Mucosa of stomach (tissue), 1 donor: ENCODE measurements around the gene B3GNT3.
A peak's percentile ranks its signal among the peaks of the same experiment; 100 is the strongest.
"Not testable (repeated sequence)": the region's sequence is repeated elsewhere in the genome, so short reads cannot be mapped to it uniquely, and the experiment has no call there.

ENCODE experiments used
- H3K27me3 ChIP-seq: one replicate; pipeline ENCODE4 v1.7.0; 2013; ENCODE audit warnings: mild to moderate bottlenecking, low read length; ENCODE audit not compliant: control insufficient read depth, insufficient read depth
- H3K36me3 ChIP-seq: one replicate; pipeline ENCODE4 v1.7.0; 2013; ENCODE audit warnings: low read length; ENCODE audit not compliant: control insufficient read depth, insufficient read depth
- H3K4me1 ChIP-seq: one replicate; pipeline ENCODE4 v1.7.0; 2013; ENCODE audit warnings: mild to moderate bottlenecking, low read length; ENCODE audit not compliant: control insufficient read depth, insufficient read depth
- H3K4me3 ChIP-seq: one replicate; pipeline ENCODE4 v1.7.0; 2013; ENCODE audit warnings: low read length
- H3K9ac ChIP-seq: one replicate; pipeline ENCODE4 v1.7.0; 2013; ENCODE audit warnings: mild to moderate bottlenecking, low read length, moderate library complexity
- H3K9me3 ChIP-seq: one replicate; pipeline ENCODE4 v1.7.0; 2013; ENCODE audit warnings: mild to moderate bottlenecking, low read length, moderate library complexity; ENCODE audit not compliant: control insufficient read depth
- donor health status: Pancreatic carcinoma.

Gene B3GNT3

GRCh38 chr19:17790059-17790780 is 4.7 kb upstream of the B3GNT3 start:
- no peaks in the 10 kb centered on the region for H3K36me3 ChIP-seq
- peaks cover 6% of the 10 kb centered on the region for H3K27me3 ChIP-seq
- peaks cover 35% of the 10 kb centered on the region for H3K4me1 ChIP-seq
- H3K9me3 ChIP-seq, result no peaks in the 10 kb centered on the region
- H3K4me3 ChIP-seq, result no peak overlapping the region
- no peak overlapping the region for H3K9ac ChIP-seq

- Histone ChIP-seq H3K36me3 (no peaks in the 10 kb centered on the region), H3K4me3 (no peak overlapping the region), H3K9me3 (no peaks in the 10 kb centered on the region), H3K4me1 (peaks cover 67% of the 10 kb centered on the region), H3K9ac (peak overlapping the region; percentile 98), H3K27me3 (peaks cover 10% of the 10 kb centered on the region)
Observed at GRCh38 chr19:17794412-17794730, 567 bp upstream of the B3GNT3 start.

GRCh38 chr19:17795495-17795856 is 538 bp downstream of the B3GNT3 start:
- Histone ChIP-seq H3K4me3 (peak overlapping the region; percentile 85), H3K27me3 (peaks cover 10% of the 10 kb centered on the region), H3K4me1 (peaks cover 72% of the 10 kb centered on the region), H3K9me3 (no peaks in the 10 kb centered on the region), H3K36me3 (no peaks in the 10 kb centered on the region), H3K9ac (peak overlapping the region; percentile 98)

GRCh38 chr19:17796013-17796837 is 1.3 kb downstream of the B3GNT3 start:
- Histone ChIP-seq H3K9me3 (no peaks in the 10 kb centered on the region), H3K36me3 (no peaks in the 10 kb centered on the region), H3K4me1 (peaks cover 67% of the 10 kb centered on the region), H3K9ac (peak overlapping the region; percentile 98), H3K27me3 (peaks cover 10% of the 10 kb centered on the region), H3K4me3 (peak overlapping the region; percentile 85)

GRCh38 chr19:17796838-17797423 is 2.0 kb downstream of the B3GNT3 start:
- peak overlapping the region; percentile 98 for H3K9ac ChIP-seq
- no peaks in the 10 kb centered on the region for H3K36me3 ChIP-seq
- peaks cover 60% of the 10 kb centered on the region for H3K4me1 ChIP-seq
- H3K9me3 ChIP-seq, result no peaks in the 10 kb centered on the region
- H3K27me3 ChIP-seq, result peaks cover 10% of the 10 kb centered on the region
- peak overlapping the region; percentile 85 for H3K4me3 ChIP-seq

GRCh38 chr19:17797424-17798201 is 2.7 kb downstream of the B3GNT3 start:
- Histone ChIP-seq H3K9ac (peak overlapping the region; percentile 98), H3K27me3 (peaks cover 10% of the 10 kb centered on the region), H3K4me3 (peak overlapping the region; percentile 85), H3K36me3 (no peaks in the 10 kb centered on the region), H3K4me1 (peaks cover 63% of the 10 kb centered on the region), H3K9me3 (no peaks in the 10 kb centered on the region)

GRCh38 chr19:17798599-17798998 is 3.7 kb downstream of the B3GNT3 start:
- Histone ChIP-seq H3K4me1 (peaks cover 65% of the 10 kb centered on the region), H3K27me3 (peaks cover 10% of the 10 kb centered on the region)
- H3K9me3 ChIP-seq, H3K36me3 ChIP-seq, H3K4me3 ChIP-seq, H3K9ac ChIP-seq: not testable (repeated sequence)

- Histone ChIP-seq H3K36me3 (no peaks in the 10 kb centered on the region), H3K4me1 (peaks cover 49% of the 10 kb centered on the region), H3K9me3 (no peaks in the 10 kb centered on the region), H3K4me3 (no peak overlapping the region), H3K9ac (no peak overlapping the region), H3K27me3 (no peaks in the 10 kb centered on the region)
Observed at GRCh38 chr19:17802137-17802858, 7.4 kb downstream of the B3GNT3 start.

GRCh38 chr19:17803264-17803896 is 8.4 kb downstream of the B3GNT3 start:
- H3K36me3 ChIP-seq, result no peaks in the 10 kb centered on the region
- H3K9me3 ChIP-seq, result no peaks in the 10 kb centered on the region
- H3K4me3 ChIP-seq, result no peak overlapping the region
- peaks cover 40% of the 10 kb centered on the region for H3K4me1 ChIP-seq
- no peaks in the 10 kb centered on the region for H3K27me3 ChIP-seq
- peak overlapping the region; percentile 9 for H3K9ac ChIP-seq

- peaks cover 21% of the 10 kb centered on the region for H3K4me1 ChIP-seq
- H3K4me3 ChIP-seq, result no peak overlapping the region
- no peak overlapping the region for H3K9ac ChIP-seq
- H3K27me3 ChIP-seq, result no peaks in the 10 kb centered on the region
- no peaks in the 10 kb centered on the region for H3K36me3 ChIP-seq
- no peaks in the 10 kb centered on the region for H3K9me3 ChIP-seq
Observed at GRCh38 chr19:17805427-17805826, 10.5 kb downstream of the B3GNT3 start.

GRCh38 chr19:17806945-17807344 is 12.0 kb downstream of the B3GNT3 start:
- H3K4me1 ChIP-seq, result peaks cover 18% of the 10 kb centered on the region
- no peaks in the 10 kb centered on the region for H3K27me3 ChIP-seq
- H3K9ac ChIP-seq, result no peak overlapping the region
- no peaks in the 10 kb centered on the region for H3K9me3 ChIP-seq
- H3K36me3 ChIP-seq, result peaks cover 5% of the 10 kb centered on the region
- H3K4me3 ChIP-seq, result no peak overlapping the region
